Ascending aorta (tissue), 2 donors: Measurements from ENCODE around the gene C2CD3. TPM values are rescaled to one million over a fixed set of nuclear protein-coding genes. Genes with fewer than 3 reads are reported as not detected.

Experiments used
- DNase-seq, 2 donors: peaks; one replicate each; pipeline ENCODE4 v3.0.0-alpha.2; 2019; ENCODE audit warnings: low spot score in 2 of 2
- H3K27ac ChIP-seq, 2 donors: fragments of 200-600 bp; sonication (generic); one replicate each; pipeline ENCODE4 v1.5.1; 2016 to 2017; ENCODE audit warnings: mild to moderate bottlenecking in 1 of 2
- H3K27me3 ChIP-seq: fragments of 200-600 bp; sonication (generic); one replicate; pipeline ENCODE4 v1.5.1; 2017
- H3K36me3 ChIP-seq, 2 donors: fragments of 200-600 bp; sonication (generic); one replicate each; pipeline ENCODE4 v1.5.1; 2016
- H3K4me1 ChIP-seq, 2 donors: fragments of 200-600 bp; sonication (generic); one replicate each; pipeline ENCODE4 v1.5.1; 2016 to 2017; ENCODE audit warnings: mild to moderate bottlenecking in 1 of 2
- H3K4me3 ChIP-seq, 2 donors: fragments of 200-600 bp; sonication (generic); one replicate each; pipeline ENCODE4 v1.5.1; 2016 to 2017; ENCODE audit warnings: mild to moderate bottlenecking in 1 of 2
- H3K9me3 ChIP-seq, 2 donors: fragments of 200-600 bp; sonication (generic); one replicate each; pipeline ENCODE4 v1.5.1; 2016
- intact Hi-C: fragments of 100-400 bp; cut with DNase I; formaldehyde crosslinking; loops from one replicate; pipeline ENCODE4 v1.15.1; 2023
- total RNA-seq: library from RNA; depleted of rRNA; stranded (reverse); fragments of >200 nt; gene quantifications from one replicate; pipeline ENCODE4 v1.1.0, GENCODE V29; 2016
- TF ChIP-seq, protein P1 (sequence below), 3 experiments: fragments of 200-600 bp in 2 of 3; fragments of 450-650 bp in 1 of 3; sonication (generic) in 2 of 3; IDR thresholded peaks; one replicate each; pipeline ENCODE4 v1.5.1; 2016 to 2019; ENCODE audit warnings: antibody characterized with exemption in 3 of 3, mild to moderate bottlenecking in 1 of 3, moderate library complexity in 1 of 3

The C2CD3 gene
- total RNA-seq, 1 donor from 2014 or later = 11.4 TPM

DNA sequence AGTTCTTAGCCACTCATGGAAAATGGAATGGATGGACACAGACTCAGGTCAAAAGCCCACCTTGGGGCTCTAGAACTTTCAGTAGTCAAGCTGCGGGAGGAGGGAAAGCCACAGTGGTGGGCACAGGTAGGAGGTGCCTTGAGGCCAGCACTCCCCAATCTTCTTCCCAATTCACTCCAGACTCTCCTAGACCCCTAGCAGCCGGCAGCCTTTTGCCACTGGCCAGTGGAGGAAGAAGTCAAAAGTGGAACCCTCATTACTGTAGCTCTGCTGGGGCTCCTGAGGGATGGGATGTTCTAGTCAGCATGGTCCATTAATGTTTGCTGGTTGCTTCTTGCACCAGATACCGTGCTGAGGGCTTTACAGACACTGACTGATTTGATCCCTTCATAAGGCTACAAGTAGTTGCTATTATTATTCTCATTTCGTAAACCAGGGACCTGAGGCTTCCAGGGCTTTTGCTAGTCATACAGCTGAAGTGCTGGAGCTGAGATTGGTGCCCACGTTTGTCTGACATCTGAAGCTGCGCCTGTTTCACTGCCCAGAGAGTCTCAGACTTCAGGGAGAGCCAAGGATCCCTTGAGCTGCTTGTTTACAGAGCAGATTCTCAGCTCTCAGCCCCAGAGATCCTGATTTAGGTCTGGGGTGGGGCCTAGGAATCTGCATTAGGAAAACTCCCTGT is 163.0 kb downstream of the C2CD3 start:
- peak in 1 of 2 donors; percentile 18 for DNase-seq
- Histone ChIP-seq H3K9me3 (no peaks in the 10 kb centered on the region), H3K36me3 (peaks cover under 1 to 11% of the 10 kb centered on the region in 2 donors), H3K4me1 (no peaks in the 10 kb centered on the region), H3K27ac (no peak overlapping the region), H3K27me3 (no peaks in the 10 kb centered on the region), H3K4me3 (no peak overlapping the region)
- intact Hi-C loops = no loop called here
- TF ChIP-seq, protein P1, sequence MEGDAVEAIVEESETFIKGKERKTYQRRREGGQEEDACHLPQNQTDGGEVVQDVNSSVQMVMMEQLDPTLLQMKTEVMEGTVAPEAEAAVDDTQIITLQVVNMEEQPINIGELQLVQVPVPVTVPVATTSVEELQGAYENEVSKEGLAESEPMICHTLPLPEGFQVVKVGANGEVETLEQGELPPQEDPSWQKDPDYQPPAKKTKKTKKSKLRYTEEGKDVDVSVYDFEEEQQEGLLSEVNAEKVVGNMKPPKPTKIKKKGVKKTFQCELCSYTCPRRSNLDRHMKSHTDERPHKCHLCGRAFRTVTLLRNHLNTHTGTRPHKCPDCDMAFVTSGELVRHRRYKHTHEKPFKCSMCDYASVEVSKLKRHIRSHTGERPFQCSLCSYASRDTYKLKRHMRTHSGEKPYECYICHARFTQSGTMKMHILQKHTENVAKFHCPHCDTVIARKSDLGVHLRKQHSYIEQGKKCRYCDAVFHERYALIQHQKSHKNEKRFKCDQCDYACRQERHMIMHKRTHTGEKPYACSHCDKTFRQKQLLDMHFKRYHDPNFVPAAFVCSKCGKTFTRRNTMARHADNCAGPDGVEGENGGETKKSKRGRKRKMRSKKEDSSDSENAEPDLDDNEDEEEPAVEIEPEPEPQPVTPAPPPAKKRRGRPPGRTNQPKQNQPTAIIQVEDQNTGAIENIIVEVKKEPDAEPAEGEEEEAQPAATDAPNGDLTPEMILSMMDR (IDR thresholded peaks at IDR 0.05) = no peak

DNA sequence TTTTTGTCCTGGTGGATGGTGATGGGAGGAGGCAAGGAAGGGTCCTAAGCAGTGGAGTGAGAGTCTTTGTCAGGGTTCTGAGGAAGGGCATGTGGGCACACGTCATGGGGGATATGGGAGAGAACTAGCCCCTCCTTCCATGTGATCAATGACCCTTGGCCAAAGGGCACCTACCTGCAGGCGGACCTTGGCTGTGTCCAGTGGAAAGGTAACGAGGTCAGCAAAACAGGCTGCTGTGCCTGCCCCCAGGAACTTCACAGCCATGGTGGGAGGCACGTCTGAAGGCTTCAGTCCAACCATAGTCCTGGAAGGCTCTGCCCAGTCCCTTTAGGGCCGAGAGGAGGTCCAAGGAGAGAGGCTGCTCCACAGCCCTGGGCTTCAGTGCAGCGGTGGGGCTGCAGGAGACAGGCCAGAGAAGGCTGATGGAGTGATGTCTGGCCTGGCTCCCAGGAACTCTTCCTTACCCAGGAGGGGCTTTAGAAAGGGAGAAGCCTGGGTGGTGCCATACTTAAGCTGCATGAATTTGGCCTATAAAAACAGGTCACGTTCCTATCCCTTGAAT is 164.0 kb downstream of the C2CD3 start:
- Histone ChIP-seq H3K27ac (no peak overlapping the region), H3K36me3 (peaks cover 0 to 11% of the 10 kb centered on the region in 2 donors), H3K4me3 (no peak overlapping the region), H3K4me1 (no peaks in the 10 kb centered on the region), H3K9me3 (no peaks in the 10 kb centered on the region), H3K27me3 (no peaks in the 10 kb centered on the region)
- TF ChIP-seq, protein P1 (IDR thresholded peaks at IDR 0.05) = no peak
- intact Hi-C loops = no loop called here
- no peak for DNase-seq

DNA sequence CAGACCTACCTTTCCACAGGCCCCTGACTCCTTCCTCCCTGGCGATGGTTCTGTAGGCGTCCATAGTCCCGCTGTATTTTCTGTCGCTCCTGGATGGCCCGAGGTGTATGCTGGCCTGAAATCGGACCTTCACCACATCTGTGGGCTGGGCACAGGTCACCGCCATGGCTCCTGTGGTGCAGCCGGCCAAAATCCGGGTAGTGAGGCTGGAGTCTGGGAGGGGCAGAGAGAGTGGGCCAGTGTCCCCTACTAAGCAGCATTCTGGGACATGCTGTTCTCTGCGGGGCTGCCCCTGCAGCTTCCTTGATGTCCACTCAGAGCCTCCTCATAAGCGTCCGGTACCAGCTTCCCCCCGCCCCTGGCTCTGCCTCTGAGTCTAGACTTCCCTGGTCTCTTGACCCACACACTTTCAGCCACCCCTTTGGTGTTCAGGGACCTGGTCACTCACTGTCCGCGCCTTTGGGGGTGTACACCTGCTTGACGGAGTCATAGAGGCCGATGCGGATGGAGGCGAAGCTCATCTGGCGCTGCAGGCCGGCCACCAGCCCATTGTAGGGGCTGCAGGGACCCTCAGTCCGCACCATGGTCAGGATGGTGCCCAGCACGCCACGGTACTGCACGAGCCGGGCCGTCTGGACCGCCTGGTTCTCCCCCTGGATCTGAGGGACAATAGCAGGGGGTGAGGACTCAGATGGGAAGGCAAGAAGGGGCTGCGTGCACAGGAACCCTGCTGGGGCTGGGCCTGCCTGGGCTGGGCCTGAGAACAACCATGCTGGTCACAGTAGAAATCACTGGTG is 164.9 kb downstream of the C2CD3 start:
- no peaks in the 10 kb centered on the region for H3K4me1 ChIP-seq
- H3K36me3 ChIP-seq = peaks cover 0 to 11% of the 10 kb centered on the region in 2 donors
- TF ChIP-seq, protein P1 (IDR thresholded peaks at IDR 0.05) = no peak
- H3K9me3 ChIP-seq = no peaks in the 10 kb centered on the region
- intact Hi-C loops = no loop called here
- H3K27ac ChIP-seq = no peak overlapping the region
- peak in 1 of 2 donors; percentile 33 for DNase-seq
- no peaks in the 10 kb centered on the region for H3K27me3 ChIP-seq
- no peak overlapping the region for H3K4me3 ChIP-seq

DNA sequence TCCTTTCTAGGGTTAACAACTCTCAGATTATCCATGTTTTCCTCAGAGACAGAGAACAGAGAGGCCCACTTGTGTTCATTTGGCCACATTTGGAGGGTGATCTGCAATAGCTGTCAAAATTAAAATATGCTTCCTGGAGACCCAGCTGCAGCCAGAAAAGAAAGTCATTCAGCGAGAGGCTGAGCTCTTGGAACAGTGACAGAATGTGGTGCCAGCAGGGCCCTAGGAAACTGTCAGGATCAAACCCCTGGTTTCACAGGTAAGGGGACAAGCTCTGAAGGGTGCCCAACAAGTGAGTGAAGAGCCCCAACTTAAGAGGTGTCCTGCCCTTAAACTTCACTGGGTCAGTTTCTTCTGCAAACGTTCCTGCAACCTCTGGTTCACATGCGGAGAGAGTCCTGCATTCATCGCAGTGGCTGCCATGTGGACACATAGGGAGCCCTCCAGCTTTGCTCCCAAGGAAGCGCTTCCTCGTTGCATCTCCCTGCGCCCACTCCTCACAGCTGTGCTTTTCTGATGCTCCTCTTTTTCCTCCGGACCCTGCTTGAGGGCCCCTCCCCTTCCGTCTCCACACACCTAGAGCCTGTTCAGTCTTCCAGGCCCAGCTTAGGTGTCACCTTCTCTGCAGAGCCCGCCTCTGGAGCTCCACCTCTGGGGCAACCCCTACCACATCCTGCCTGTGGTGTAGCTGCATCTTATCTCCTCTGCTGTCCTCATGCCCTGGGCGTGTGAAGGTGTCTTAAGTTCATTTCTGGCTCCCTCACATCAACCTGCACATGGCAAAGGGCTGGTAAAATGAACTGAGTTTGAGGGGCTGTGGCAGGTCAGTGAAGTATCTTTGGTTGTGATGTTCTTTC is 165.8 kb downstream of the C2CD3 start:
- H3K27ac ChIP-seq = no peak overlapping the region
- TF ChIP-seq, protein P1 (IDR thresholded peaks at IDR 0.05) = no peak
- no peaks in the 10 kb centered on the region for H3K27me3 ChIP-seq
- DNase-seq = peak in 1 of 2 donors; percentile 67
- H3K4me3 ChIP-seq = no peak overlapping the region
- no peaks in the 10 kb centered on the region for H3K4me1 ChIP-seq
- peaks cover 0 to 11% of the 10 kb centered on the region in 2 donors for H3K36me3 ChIP-seq
- no peaks in the 10 kb centered on the region for H3K9me3 ChIP-seq
- intact Hi-C loops = no loop called here

DNA sequence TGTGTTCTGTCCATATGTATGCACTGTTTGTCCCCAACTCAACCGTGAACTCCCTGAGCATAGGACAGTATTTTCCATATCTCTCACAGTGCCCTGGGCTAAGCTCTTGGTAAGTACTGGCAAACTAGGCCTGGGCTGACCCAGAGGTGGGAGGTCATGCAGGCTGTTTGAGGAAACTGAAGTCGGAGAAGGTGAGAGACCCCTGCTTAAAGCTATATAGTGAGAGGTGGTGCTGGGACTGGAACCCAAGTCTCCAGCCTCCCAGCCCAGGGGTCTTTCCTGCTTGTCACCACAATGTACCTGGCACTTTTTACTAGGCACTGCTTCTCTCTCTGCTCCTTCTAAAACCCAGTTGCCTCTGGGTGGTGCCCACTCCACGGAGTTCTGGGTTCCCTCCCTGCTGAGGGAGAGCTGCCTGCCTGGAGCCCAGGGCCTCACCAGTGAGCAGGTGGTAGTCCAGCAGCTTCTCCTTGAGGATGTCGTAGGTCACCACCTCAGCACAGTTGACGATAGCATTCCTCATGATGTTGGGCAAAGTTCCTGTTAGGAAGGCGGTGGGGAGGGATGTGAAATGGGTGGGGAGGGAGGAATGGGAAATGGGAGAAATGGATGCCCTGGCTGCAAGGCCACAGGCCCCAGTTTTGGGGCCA is 166.6 kb downstream of the C2CD3 start:
- Histone ChIP-seq H3K27ac (no peak overlapping the region), H3K27me3 (no peaks in the 10 kb centered on the region), H3K4me3 (no peak overlapping the region), H3K4me1 (no peaks in the 10 kb centered on the region), H3K9me3 (no peaks in the 10 kb centered on the region), H3K36me3 (peaks cover 0 to 11% of the 10 kb centered on the region in 2 donors)
- TF ChIP-seq, protein P1 (IDR thresholded peaks at IDR 0.05) = no peak
- peak in 1 of 2 donors; percentile 27 for DNase-seq
- intact Hi-C loops = no loop called here
